Small intestine (tissue), 7 donors: ENCODE results near the gene RNPS1. TPM values are rescaled to one million over a fixed set of nuclear protein-coding genes. Genes with fewer than 3 reads are reported as not detected.

Source experiments
- DNase-seq, 2 donors: peaks; one replicate each; pipeline versions ENCODE4 v3.0.0 to v3.0.0-alpha.2; 2013
- FAIRE-seq: peaks from 2 replicates; lab custom pipeline; 2012; peaks lifted over from hg19 to GRCh38; lab: Jason Lieb, UNC
- H3K27ac ChIP-seq, 3 donors: one replicate each; pipeline ENCODE4 v1.5.1; 2013; ENCODE audit warnings: low read length in 2 of 3, mild to moderate bottlenecking in 2 of 3, control low read depth in 1 of 3, inconsistent platforms in 1 of 3, low read depth in 1 of 3, moderate library complexity in 1 of 3
- H3K27me3 ChIP-seq, 3 donors: one replicate each; pipeline ENCODE4 v1.6.1; 2013; ENCODE audit warnings: low read length in 3 of 3, inconsistent platforms in 1 of 3; ENCODE audit not compliant: control insufficient read depth in 3 of 3, insufficient read depth in 3 of 3
- H3K36me3 ChIP-seq, 3 donors: one replicate each; pipeline ENCODE4 v1.6.1; 2013; ENCODE audit warnings: low read length in 3 of 3, inconsistent platforms in 1 of 3, low read depth in 1 of 3, mild to moderate bottlenecking in 1 of 3, moderate library complexity in 1 of 3; ENCODE audit not compliant: control insufficient read depth in 3 of 3, insufficient read depth in 2 of 3
- H3K4me1 ChIP-seq, 3 donors: one replicate each; pipeline ENCODE4 v1.6.1; 2013; ENCODE audit warnings: low read length in 2 of 3, inconsistent platforms in 1 of 3, low read depth in 1 of 3, mild to moderate bottlenecking in 1 of 3, moderate library complexity in 1 of 3; ENCODE audit not compliant: control insufficient read depth in 3 of 3, insufficient read depth in 2 of 3
- H3K4me3 ChIP-seq, 3 donors: one replicate each; pipeline ENCODE4 v1.5.1; 2013; ENCODE audit warnings: low read length in 3 of 3, control low read depth in 1 of 3, inconsistent platforms in 1 of 3, low read depth in 1 of 3, mild to moderate bottlenecking in 1 of 3, moderate library complexity in 1 of 3
- H3K9me3 ChIP-seq, 2 donors: one replicate each; pipeline ENCODE4 v1.6.1; 2013; ENCODE audit warnings: low read depth in 1 of 2, low read length in 1 of 2; ENCODE audit not compliant: control insufficient read depth in 2 of 2, insufficient read depth in 1 of 2
- WGBS, 3 donors: extraction: QIAGEN DNeasy Blood & Tissue Kit; methylation state at CpG; one replicate each; pipeline ENCODE4 v1.1.7; 2013; 5-methylcytosine and 5-hydroxymethylcytosine counted together
- polyA plus RNA-seq, 4 donors: library from polyadenylated mRNA; stranded (reverse) in 3 of 4; unstranded in 1 of 4; fragments of 200-250 nt in 3 of 4; fragments of 120-200 nt in 1 of 4; gene quantifications; one replicate each; pipeline versions ENCODE4 v1.2.1 to v1.2.3, GENCODE V29; 2013
- donor health status: healthy with polysubstance abuse.
- donor health status: control.
- donor health status: control.
- donor health status: Bipolar disorder and iron deficiency.
- donor health status: healthy.

RNPS1 gene
- polyA plus RNA-seq, 4 donors: 91.7 to 166 (median 138) TPM

GRCh38 chr16:2233872-2234812 lies 33.8 kb downstream of the RNPS1 start:
- no peak for FAIRE-seq
- DNase-seq: no peak
- Histone ChIP-seq H3K36me3 (peaks cover 14 to 82% (median 24%) of the 10 kb centered on the region in 3 donors), H3K4me3 (no peak overlapping the region), H3K9me3 (no peaks in the 10 kb centered on the region), H3K4me1 (peaks cover 0 to 30% (median 0%) of the 10 kb centered on the region in 3 donors), H3K27ac (no peak overlapping the region), H3K27me3 (peaks cover 2 to 30% (median 6%) of the 10 kb centered on the region in 3 donors)
- WGBS, 3 donors: 69 to 92% (median 78%) methylated on average over 43 to 51 of the region's 51 CpGs

- H3K9me3 ChIP-seq: no peaks in the 10 kb centered on the region
- no peak for FAIRE-seq
- H3K4me3 ChIP-seq: no peak overlapping the region
- no peak for DNase-seq
- WGBS, 3 donors: 87 to 95% (median 91%) methylated on average over 25 to 28 of the region's 28 CpGs
- no peak overlapping the region for H3K27ac ChIP-seq
- H3K4me1 ChIP-seq: peaks cover 0 to 22% (median 0%) of the 10 kb centered on the region in 3 donors
- H3K27me3 ChIP-seq: peaks cover 2 to 30% (median 6%) of the 10 kb centered on the region in 3 donors
- H3K36me3 ChIP-seq: peaks cover 14 to 83% (median 27%) of the 10 kb centered on the region in 3 donors
Observed at GRCh38 chr16:2233046-2233775, 34.7 kb downstream of the RNPS1 start.

- Histone ChIP-seq H3K36me3 (peaks cover 14 to 87% (median 27%) of the 10 kb centered on the region in 3 donors), H3K4me3 (no peak overlapping the region), H3K9me3 (no peaks in the 10 kb centered on the region), H3K4me1 (peaks cover 0 to 13% (median 0%) of the 10 kb centered on the region in 3 donors), H3K27me3 (peaks cover 2 to 22% (median 6%) of the 10 kb centered on the region in 3 donors), H3K27ac (no peak overlapping the region)
- FAIRE-seq (no peak), DNase-seq (no peak)
- WGBS, 3 donors: 92 to 94% (median 92%) methylated on average over 41 of the region's 41 CpGs
Observed at GRCh38 chr16:2232094-2232990, 35.6 kb downstream of the RNPS1 start.

- Histone ChIP-seq H3K27me3 (peaks cover 0 to 11% (median 2%) of the 10 kb centered on the region in 3 donors), H3K9me3 (no peaks in the 10 kb centered on the region), H3K27ac (no peak overlapping the region), H3K36me3 (peaks cover 14 to 94% (median 27%) of the 10 kb centered on the region in 3 donors), H3K4me1 (peaks cover 0 to 4% (median 0%) of the 10 kb centered on the region in 3 donors), H3K4me3 (no peak overlapping the region)
- 87 to 90% (median 90%) methylated on average over 29 of the region's 29 CpGs for WGBS, 3 donors
- FAIRE-seq (no peak), DNase-seq (no peak)
Observed at GRCh38 chr16:2231016-2231931, 36.7 kb downstream of the RNPS1 start.

- 84 to 92% (median 88%) methylated on average over 12 to 13 of the region's 13 CpGs for WGBS, 3 donors
- FAIRE-seq (no peak), DNase-seq (no peak)
- H3K27me3 ChIP-seq: peaks cover 0 to 2% (median 2%) of the 10 kb centered on the region in 3 donors
- H3K36me3 ChIP-seq: peaks cover 14 to 88% (median 23%) of the 10 kb centered on the region in 3 donors
- H3K27ac ChIP-seq: no peak overlapping the region
- H3K4me3 ChIP-seq: no peak overlapping the region
- no peaks in the 10 kb centered on the region for H3K4me1 ChIP-seq
- H3K9me3 ChIP-seq: no peaks in the 10 kb centered on the region
Observed at GRCh38 chr16:2230376-2230775, 37.5 kb downstream of the RNPS1 start.

- H3K4me1 ChIP-seq: peaks cover 0 to under 1% (median 0%) of the 10 kb centered on the region in 3 donors
- FAIRE-seq (no peak), DNase-seq (no peak)
- H3K27ac ChIP-seq: no peak overlapping the region
- H3K36me3 ChIP-seq: peaks cover 14 to 84% (median 17%) of the 10 kb centered on the region in 3 donors
- H3K27me3 ChIP-seq: peaks cover 0 to under 1% (median 0%) of the 10 kb centered on the region in 3 donors
- H3K4me3 ChIP-seq: no peak overlapping the region
- WGBS, 3 donors: 90 to 93% (median 91%) methylated on average over 19 to 23 of the region's 23 CpGs
- H3K9me3 ChIP-seq: no peaks in the 10 kb centered on the region
Observed at GRCh38 chr16:2229632-2230250, 38.2 kb downstream of the RNPS1 start.

GRCh38 chr16:2229091-2229490 lies 38.8 kb downstream of the RNPS1 start:
- Histone ChIP-seq H3K27ac (no peak overlapping the region), H3K27me3 (no peaks in the 10 kb centered on the region), H3K4me3 (no peak overlapping the region), H3K36me3 (peaks cover 14 to 78% (median 17%) of the 10 kb centered on the region in 3 donors), H3K9me3 (no peaks in the 10 kb centered on the region), H3K4me1 (peaks cover 0 to 7% (median 2%) of the 10 kb centered on the region in 3 donors)
- FAIRE-seq: no peak
- WGBS, 3 donors: 84 to 91% (median 89%) methylated on average over 6 to 12 of the region's 12 CpGs
- no peak for DNase-seq
